IMR-90 (cell line): Measurements from ENCODE around the gene CAPRIN1.

Source experiments
- BHLHE40 ChIP-seq: fragments of 150-350 bp; IDR thresholded peaks from 2 replicates; pipeline ENCODE4 v1.6.1; 2016; ENCODE audit warnings: mild to moderate bottlenecking, low read depth, low read length
- CEBPB ChIP-seq: IDR thresholded peaks from 2 replicates; pipeline ENCODE4 v1.6.1; 2012; ENCODE audit warnings: low read depth, low read length, improper control_type of control experiment
- CHD1 ChIP-seq: IDR thresholded peaks from 2 replicates; pipeline ENCODE4 v1.6.1; 2012; ENCODE audit warnings: low read depth, low read length, improper control_type of control experiment
- CTCF ChIP-seq: conservative IDR thresholded peaks from 2 replicates; pipeline ENCODE4 v1.5.1; 2012; ENCODE audit warnings: mild to moderate bottlenecking, low read depth, low read length, improper control_type of control experiment
- MAFK ChIP-seq: IDR thresholded peaks from 2 replicates; pipeline ENCODE4 v1.6.1; 2012; ENCODE audit warnings: low read depth, low read length, improper control_type of control experiment
- MAZ ChIP-seq: IDR thresholded peaks from 2 replicates; pipeline ENCODE4 v1.6.1; 2012; ENCODE audit warnings: low read depth, mild to moderate bottlenecking, low read length, improper control_type of control experiment, moderate library complexity, borderline replicate concordance
- MXI1 ChIP-seq: IDR thresholded peaks from 2 replicates; pipeline ENCODE4 v1.6.1; 2012; ENCODE audit warnings: low read depth, mild to moderate bottlenecking, low read length, moderate library complexity, borderline replicate concordance
- POLR2A ChIP-seq: IDR thresholded peaks from 2 replicates; pipeline ENCODE4 v1.6.1; 2012; ENCODE audit warnings: mild to moderate bottlenecking, low read depth, low read length

- TF ChIP-seq CEBPB (no peak), CTCF (no peak), POLR2A (no peak), CHD1 (no peak), MAFK (no peak), MXI1 (no peak), BHLHE40 (no peak), MAZ (no peak)
Observed at GRCh38 chr11:34028425-34028824, 23.1 kb upstream of the CAPRIN1 start.
